HepG2 (cell line): ENCODE measurements around the gene SPATS2. TPM values are rescaled to one million over a fixed set of nuclear protein-coding genes. Genes with fewer than 3 reads are reported as not detected.

Experiments used
- ATAC-seq: fragments of 200-7000 bp; cut with Tn5 transposase; 3 replicates; pipeline ENCODE4 v1.9.1; 2020; ENCODE audit warnings: mild to moderate bottlenecking, moderate library complexity
- BruUV-seq: library from RNA; stranded (reverse); fragments of 400-500 nt; replicated peaks from 2 replicates; lab custom pipeline; 2021; lab: Mats Ljungman, UMichigan
- CTCF ChIA-PET: fragments of 300-600 bp; formaldehyde crosslinking; extraction: SDS; loops from one replicate; lab custom pipeline; 2021; ENCODE audit warnings: low total read pairs, inconsistent platforms, low intra/inter-chr PET ratio; lab: Yijun Ruan, JAX
- POLR2A ChIA-PET: fragments of 350-600 bp; sonication (Branson Sonifier 250); formaldehyde crosslinking; loops from one replicate; lab custom pipeline; 2020; ENCODE audit warnings: antibody characterized with exemption, inconsistent platforms; lab: Yijun Ruan, JAX
- DNase-seq: peaks from one replicate; pipeline ENCODE4 v3.0.0-alpha.2; 2015; ENCODE audit warnings: low spot score
- FAIRE-seq: peaks from 3 replicates; lab custom pipeline; 2011; peaks lifted over from hg19 to GRCh38; lab: Jason Lieb, UNC
- H2AFZ ChIP-seq: one replicate; pipeline ENCODE4 v1.6.1; 2011; ENCODE audit warnings: low read length, inconsistent platforms
- H3K27ac ChIP-seq: fragments of 300-600 bp; 3 replicates; pipeline ENCODE4 v1.8.0; 2011; ENCODE audit warnings: mixed run types, mild to moderate bottlenecking, mixed read lengths, low read length, inconsistent platforms; ENCODE audit not compliant: insufficient read depth; ENCODE audit errors: extremely low read length
- H3K27me3 ChIP-seq, 2 experiments: fragments of 200-600 bp in 1 of 2; 2 replicates in 1 of 2; 3 replicates in 1 of 2; pipeline versions ENCODE4 v1.6.0 to v1.8.0; 2011; ENCODE audit warnings: low read length in 2 of 2, mild to moderate bottlenecking in 2 of 2, moderate library complexity in 2 of 2, inconsistent platforms in 1 of 2; ENCODE audit not compliant: insufficient read depth in 2 of 2, control insufficient read depth in 1 of 2
- H3K36me3 ChIP-seq, 2 experiments: fragments of 200-600 bp in 1 of 2; replicated peaks in 1 of 2; 2 replicates in 1 of 2; 3 replicates in 1 of 2; pipeline versions ENCODE4 v1.5.1 to v1.8.0; 2011; ENCODE audit warnings: low read length in 2 of 2, inconsistent platforms in 1 of 2; ENCODE audit not compliant: insufficient read depth in 2 of 2, control insufficient read depth in 1 of 2
- H3K4me1 ChIP-seq: 2 replicates; pipeline ENCODE4 v1.5.1; 2012; ENCODE audit warnings: low read length, inconsistent platforms; ENCODE audit not compliant: insufficient read depth
- H3K4me2 ChIP-seq: 2 replicates; pipeline ENCODE4 v1.6.0; 2011; ENCODE audit warnings: low read depth, low read length, inconsistent platforms
- H3K4me3 ChIP-seq, 3 experiments: fragments of 200-600 bp in 1 of 3; sonication (generic), shearing (Covaris generic) in 1 of 3; replicated peaks in 1 of 3; 2 replicates each; pipeline ENCODE4 v1.5.1; 2011 to 2016; ENCODE audit warnings: low read length in 3 of 3, inconsistent platforms in 2 of 3, low read depth in 2 of 3, mild to moderate bottlenecking in 2 of 3, control low read depth in 1 of 3, mixed read lengths in 1 of 3; ENCODE audit not compliant: insufficient read depth in 1 of 3
- H3K79me2 ChIP-seq: one replicate; pipeline ENCODE4 v1.6.1; 2011; ENCODE audit warnings: low read length, inconsistent platforms; ENCODE audit not compliant: insufficient read depth
- H3K9ac ChIP-seq: 2 replicates; pipeline ENCODE4 v1.6.0; 2011; ENCODE audit warnings: mild to moderate bottlenecking, low read depth, low read length, inconsistent platforms; ENCODE audit not compliant: insufficient read depth
- H3K9me3 ChIP-seq: 2 replicates; pipeline ENCODE4 v1.5.1; 2012; ENCODE audit warnings: mild to moderate bottlenecking, low read length
- H4K20me1 ChIP-seq: 2 replicates; pipeline ENCODE4 v1.6.0; 2011; ENCODE audit warnings: inconsistent platforms, mild to moderate bottlenecking, low read length, moderate library complexity; ENCODE audit not compliant: insufficient read depth
- CEBPB ChIP-seq: IDR thresholded peaks from 2 replicates; pipeline ENCODE4 v1.6.1; 2011; ENCODE audit warnings: low read depth, low read length, improper control_type of control experiment, borderline replicate concordance
- CEBPG ChIP-seq: IDR thresholded peaks from 2 replicates; pipeline ENCODE4 v1.6.1; 2016
- ELF3 ChIP-seq: IDR thresholded peaks from 2 replicates; pipeline ENCODE4 v1.6.1; 2016; ENCODE audit warnings: missing genetic modification reagents, missing compliant biosample characterization
- FOSL1 ChIP-seq: sonication (generic); formaldehyde crosslinking; IDR thresholded peaks from 2 replicates; pipeline ENCODE4 v1.9.0; 2021; ENCODE audit warnings: missing genetic modification reagents, borderline replicate concordance
- GATAD2A ChIP-seq: IDR thresholded peaks from 2 replicates; pipeline ENCODE4 v1.6.1; 2016
- POLR2A ChIP-seq, 2 experiments: IDR thresholded peaks; 2 replicates each; pipeline ENCODE4 v1.6.1; 2011; ENCODE audit warnings: low read depth in 2 of 2, low read length in 2 of 2, mild to moderate bottlenecking in 1 of 2, moderate library complexity in 1 of 2; ENCODE audit not compliant: insufficient read depth in 1 of 2
- WGBS: methylation state at CpG from one replicate; pipeline ENCODE4 v1.1.6; 2017; ENCODE audit warnings: low lambda C conversion rate; 5-methylcytosine and 5-hydroxymethylcytosine counted together
- in situ Hi-C: cut with HindIII; loops from 2 replicates; pipeline ENCODE4 v1.10.0; 2017; ENCODE audit warnings: low pct_unique_long_range_greater_than_20kb; ENCODE audit not compliant: extremely low pct_ligation_motif_present
- intact Hi-C: fragments of 100-400 bp; cut with micrococcal nuclease; formaldehyde crosslinking; loops from one replicate; pipeline ENCODE4 v1.10.0; 2022; ENCODE audit not compliant: unreplicated experiment
- polyA plus RNA-seq, 8 experiments: library from polyadenylated mRNA; depleted of rRNA in 3 of 8; stranded (reverse) in 7 of 8; unstranded in 1 of 8; fragments of >200 nt; fragmentation: Illumina TruSeq in 4 of 8; extraction: Trizol in 4 of 8; gene quantifications; 2 replicates each; pipeline versions ENCODE4 v1.2.1 to v1.2.3, GENCODE V29; 2011 to 2016; ENCODE audit warnings: low read depth in 4 of 8, missing spikeins in 1 of 8, mixed read lengths in 1 of 8; ENCODE audit not compliant: insufficient read depth in 1 of 8
- total RNA-seq, 5 experiments: library from RNA; depleted of rRNA; stranded (reverse); fragments of >200 nt; fragmentation: Illumina TruSeq; extraction: Trizol; gene quantifications; 2 replicates each; pipeline ENCODE4 v1.2.3, GENCODE V29; 2016; ENCODE audit warnings: low read depth in 1 of 5
- TF ChIP-seq, protein P1 (sequence below): sonication (generic); formaldehyde crosslinking; IDR thresholded peaks from 2 replicates; pipeline ENCODE4 v1.4.0; 2020; ENCODE audit warnings: mild to moderate bottlenecking, missing genetic modification reagents, borderline replicate concordance
- TF ChIP-seq, protein P2 (sequence below): IDR thresholded peaks from 2 replicates; pipeline ENCODE4 v1.4.0; 2020; ENCODE audit warnings: mild to moderate bottlenecking, missing genetic modification reagents
- TF ChIP-seq, protein P3 (sequence below), 2 experiments: fragments of 450-650 bp in 1 of 2; sonication (generic) in 1 of 2; formaldehyde crosslinking; IDR thresholded peaks; 2 replicates each; pipeline versions ENCODE4 v1.5.0 to v1.8.0; 2020 to 2022; ENCODE audit warnings: mild to moderate bottlenecking in 1 of 2, missing genetic modification reagents in 1 of 2
- TF ChIP-seq, protein P4 (sequence below): sonication (generic); formaldehyde crosslinking; IDR thresholded peaks from 2 replicates; pipeline ENCODE4 v1.4.0; 2020; ENCODE audit warnings: missing genetic modification reagents

Gene SPATS2
- total and polyA plus RNA-seq, 2 of the 13 experiments (the other 11 are each of a cell fraction or from before 2014, with no cell fraction given) = 19.3 to 28.1 TPM

DNA sequence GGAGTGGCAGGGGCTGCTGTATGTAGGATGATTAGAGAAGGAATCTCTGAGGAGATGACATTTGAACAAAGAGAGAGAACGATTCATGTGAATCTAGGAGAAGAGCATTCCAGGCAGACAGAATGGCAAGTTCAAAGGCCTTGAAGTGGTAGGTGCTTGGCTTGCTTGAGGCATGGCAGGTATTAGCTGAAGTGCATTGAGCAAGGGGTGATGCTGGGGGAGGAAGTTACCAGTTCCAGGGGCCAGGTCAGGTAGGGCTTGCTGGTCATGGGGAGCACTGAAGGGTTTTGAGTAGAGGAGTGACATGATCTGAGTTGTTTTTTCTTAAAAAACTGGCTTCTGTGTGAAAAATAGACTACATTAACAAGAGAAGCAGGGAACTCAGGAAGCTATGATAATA lies 71.8 kb downstream of the SPATS2 start (continued):
- TF ChIP-seq, protein P1, sequence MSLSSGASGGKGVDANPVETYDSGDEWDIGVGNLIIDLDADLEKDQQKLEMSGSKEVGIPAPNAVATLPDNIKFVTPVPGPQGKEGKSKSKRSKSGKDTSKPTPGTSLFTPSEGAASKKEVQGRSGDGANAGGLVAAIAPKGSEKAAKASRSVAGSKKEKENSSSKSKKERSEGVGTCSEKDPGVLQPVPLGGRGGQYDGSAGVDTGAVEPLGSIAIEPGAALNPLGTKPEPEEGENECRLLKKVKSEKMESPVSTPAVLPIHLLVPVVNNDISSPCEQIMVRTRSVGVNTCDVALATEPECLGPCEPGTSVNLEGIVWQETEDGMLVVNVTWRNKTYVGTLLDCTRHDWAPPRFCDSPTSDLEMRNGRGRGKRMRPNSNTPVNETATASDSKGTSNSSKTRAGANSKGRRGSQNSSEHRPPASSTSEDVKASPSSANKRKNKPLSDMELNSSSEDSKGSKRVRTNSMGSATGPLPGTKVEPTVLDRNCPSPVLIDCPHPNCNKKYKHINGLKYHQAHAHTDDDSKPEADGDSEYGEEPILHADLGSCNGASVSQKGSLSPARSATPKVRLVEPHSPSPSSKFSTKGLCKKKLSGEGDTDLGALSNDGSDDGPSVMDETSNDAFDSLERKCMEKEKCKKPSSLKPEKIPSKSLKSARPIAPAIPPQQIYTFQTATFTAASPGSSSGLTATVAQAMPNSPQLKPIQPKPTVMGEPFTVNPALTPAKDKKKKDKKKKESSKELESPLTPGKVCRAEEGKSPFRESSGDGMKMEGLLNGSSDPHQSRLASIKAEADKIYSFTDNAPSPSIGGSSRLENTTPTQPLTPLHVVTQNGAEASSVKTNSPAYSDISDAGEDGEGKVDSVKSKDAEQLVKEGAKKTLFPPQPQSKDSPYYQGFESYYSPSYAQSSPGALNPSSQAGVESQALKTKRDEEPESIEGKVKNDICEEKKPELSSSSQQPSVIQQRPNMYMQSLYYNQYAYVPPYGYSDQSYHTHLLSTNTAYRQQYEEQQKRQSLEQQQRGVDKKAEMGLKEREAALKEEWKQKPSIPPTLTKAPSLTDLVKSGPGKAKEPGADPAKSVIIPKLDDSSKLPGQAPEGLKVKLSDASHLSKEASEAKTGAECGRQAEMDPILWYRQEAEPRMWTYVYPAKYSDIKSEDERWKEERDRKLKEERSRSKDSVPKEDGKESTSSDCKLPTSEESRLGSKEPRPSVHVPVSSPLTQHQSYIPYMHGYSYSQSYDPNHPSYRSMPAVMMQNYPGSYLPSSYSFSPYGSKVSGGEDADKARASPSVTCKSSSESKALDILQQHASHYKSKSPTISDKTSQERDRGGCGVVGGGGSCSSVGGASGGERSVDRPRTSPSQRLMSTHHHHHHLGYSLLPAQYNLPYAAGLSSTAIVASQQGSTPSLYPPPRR (CRISPR knock-in tag) = no peak

DNA sequence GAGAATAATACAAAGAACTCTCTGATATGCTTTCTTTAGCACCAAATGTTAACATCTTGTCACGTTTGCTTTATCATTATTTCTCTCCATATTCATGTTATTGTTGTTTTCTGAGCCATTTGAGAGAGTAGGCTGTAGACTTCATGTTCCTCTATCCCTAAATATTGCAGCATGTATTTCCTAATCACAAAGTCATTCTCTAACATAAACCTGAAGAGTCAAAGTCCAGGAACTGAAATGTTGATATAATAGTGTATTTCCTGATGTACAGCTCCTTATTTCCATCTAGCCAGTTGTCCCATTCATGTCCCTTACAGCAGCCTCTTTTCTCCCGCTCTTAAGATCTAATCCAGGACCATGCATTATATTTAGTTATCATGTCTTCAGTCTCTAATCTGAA lies 72.8 kb downstream of the SPATS2 start:
- Histone ChIP-seq H3K9ac (no peak overlapping the region), H3K4me2 (no peak overlapping the region), H2AFZ (no peak overlapping the region), H3K4me1 (peaks cover 26% of the 10 kb centered on the region), H3K36me3 (no peaks in the 10 kb centered on the region; a peak in 2 of 5 replicates), H3K79me2 (peaks cover 10% of the 10 kb centered on the region), H3K9me3 (no peaks in the 10 kb centered on the region), H3K27ac (no peak overlapping the region), H3K4me3 (no peak overlapping the region), H4K20me1 (no peaks in the 10 kb centered on the region), H3K27me3 (no peaks in the 10 kb centered on the region)
- WGBS = 89% methylated on average over 2 of the region's 2 CpGs
- intact Hi-C loops (loop anchor here (1.0 kb wide), 1 partner anchor 19 kb away; no protein-coding TSS in a partner anchor), in situ Hi-C loops (no loop called here)
- POLR2A ChIA-PET = interaction anchor here (1.2 kb wide), 1 partner anchor 73 kb away, joined by 4 read pairs; the partner anchor contains the start of gene SPATS2
- no peak for FAIRE-seq
- CTCF ChIA-PET = no interaction called here
- BruUV-seq = no TSS peak
- DNase-seq = peak; percentile 43
- ATAC-seq = no peak; the same call in 2 of the 3 replicates
- TF ChIP-seq CEBPG (CRISPR knock-in tag) (peak; percentile 59; the same call in 1 of the 2 replicates), POLR2A (IDR thresholded peaks at IDR 0.05; ENCODE audit: insufficient read depth in 1 of 2, low read depth in 2 of 2, low read length in 2 of 2) (no peak), FOSL1 (no peak), GATAD2A (CRISPR knock-in tag) (peak; percentile 33; the same call in 1 of the 2 replicates), CEBPB (peak; percentile 83), ELF3 (CRISPR knock-in tag) (peak; percentile 23; the same call in 1 of the 2 replicates)
- TF ChIP-seq, protein P2, sequence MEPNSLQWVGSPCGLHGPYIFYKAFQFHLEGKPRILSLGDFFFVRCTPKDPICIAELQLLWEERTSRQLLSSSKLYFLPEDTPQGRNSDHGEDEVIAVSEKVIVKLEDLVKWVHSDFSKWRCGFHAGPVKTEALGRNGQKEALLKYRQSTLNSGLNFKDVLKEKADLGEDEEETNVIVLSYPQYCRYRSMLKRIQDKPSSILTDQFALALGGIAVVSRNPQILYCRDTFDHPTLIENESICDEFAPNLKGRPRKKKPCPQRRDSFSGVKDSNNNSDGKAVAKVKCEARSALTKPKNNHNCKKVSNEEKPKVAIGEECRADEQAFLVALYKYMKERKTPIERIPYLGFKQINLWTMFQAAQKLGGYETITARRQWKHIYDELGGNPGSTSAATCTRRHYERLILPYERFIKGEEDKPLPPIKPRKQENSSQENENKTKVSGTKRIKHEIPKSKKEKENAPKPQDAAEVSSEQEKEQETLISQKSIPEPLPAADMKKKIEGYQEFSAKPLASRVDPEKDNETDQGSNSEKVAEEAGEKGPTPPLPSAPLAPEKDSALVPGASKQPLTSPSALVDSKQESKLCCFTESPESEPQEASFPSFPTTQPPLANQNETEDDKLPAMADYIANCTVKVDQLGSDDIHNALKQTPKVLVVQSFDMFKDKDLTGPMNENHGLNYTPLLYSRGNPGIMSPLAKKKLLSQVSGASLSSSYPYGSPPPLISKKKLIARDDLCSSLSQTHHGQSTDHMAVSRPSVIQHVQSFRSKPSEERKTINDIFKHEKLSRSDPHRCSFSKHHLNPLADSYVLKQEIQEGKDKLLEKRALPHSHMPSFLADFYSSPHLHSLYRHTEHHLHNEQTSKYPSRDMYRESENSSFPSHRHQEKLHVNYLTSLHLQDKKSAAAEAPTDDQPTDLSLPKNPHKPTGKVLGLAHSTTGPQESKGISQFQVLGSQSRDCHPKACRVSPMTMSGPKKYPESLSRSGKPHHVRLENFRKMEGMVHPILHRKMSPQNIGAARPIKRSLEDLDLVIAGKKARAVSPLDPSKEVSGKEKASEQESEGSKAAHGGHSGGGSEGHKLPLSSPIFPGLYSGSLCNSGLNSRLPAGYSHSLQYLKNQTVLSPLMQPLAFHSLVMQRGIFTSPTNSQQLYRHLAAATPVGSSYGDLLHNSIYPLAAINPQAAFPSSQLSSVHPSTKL (CRISPR knock-in tag) = peak; percentile 50
- TF ChIP-seq, protein P3, sequence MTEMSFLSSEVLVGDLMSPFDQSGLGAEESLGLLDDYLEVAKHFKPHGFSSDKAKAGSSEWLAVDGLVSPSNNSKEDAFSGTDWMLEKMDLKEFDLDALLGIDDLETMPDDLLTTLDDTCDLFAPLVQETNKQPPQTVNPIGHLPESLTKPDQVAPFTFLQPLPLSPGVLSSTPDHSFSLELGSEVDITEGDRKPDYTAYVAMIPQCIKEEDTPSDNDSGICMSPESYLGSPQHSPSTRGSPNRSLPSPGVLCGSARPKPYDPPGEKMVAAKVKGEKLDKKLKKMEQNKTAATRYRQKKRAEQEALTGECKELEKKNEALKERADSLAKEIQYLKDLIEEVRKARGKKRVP (CRISPR knock-in tag; IDR thresholded peaks at IDR 0.05) = peak in 1 of 2 experiments; percentile 41; a peak in 1 of 4 replicates
- TF ChIP-seq, protein P4, sequence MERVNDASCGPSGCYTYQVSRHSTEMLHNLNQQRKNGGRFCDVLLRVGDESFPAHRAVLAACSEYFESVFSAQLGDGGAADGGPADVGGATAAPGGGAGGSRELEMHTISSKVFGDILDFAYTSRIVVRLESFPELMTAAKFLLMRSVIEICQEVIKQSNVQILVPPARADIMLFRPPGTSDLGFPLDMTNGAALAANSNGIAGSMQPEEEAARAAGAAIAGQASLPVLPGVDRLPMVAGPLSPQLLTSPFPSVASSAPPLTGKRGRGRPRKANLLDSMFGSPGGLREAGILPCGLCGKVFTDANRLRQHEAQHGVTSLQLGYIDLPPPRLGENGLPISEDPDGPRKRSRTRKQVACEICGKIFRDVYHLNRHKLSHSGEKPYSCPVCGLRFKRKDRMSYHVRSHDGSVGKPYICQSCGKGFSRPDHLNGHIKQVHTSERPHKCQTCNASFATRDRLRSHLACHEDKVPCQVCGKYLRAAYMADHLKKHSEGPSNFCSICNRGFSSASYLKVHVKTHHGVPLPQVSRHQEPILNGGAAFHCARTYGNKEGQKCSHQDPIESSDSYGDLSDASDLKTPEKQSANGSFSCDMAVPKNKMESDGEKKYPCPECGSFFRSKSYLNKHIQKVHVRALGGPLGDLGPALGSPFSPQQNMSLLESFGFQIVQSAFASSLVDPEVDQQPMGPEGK = no peak
